ENCODE results near the gene CD1D.

CD1D gene

DNA sequence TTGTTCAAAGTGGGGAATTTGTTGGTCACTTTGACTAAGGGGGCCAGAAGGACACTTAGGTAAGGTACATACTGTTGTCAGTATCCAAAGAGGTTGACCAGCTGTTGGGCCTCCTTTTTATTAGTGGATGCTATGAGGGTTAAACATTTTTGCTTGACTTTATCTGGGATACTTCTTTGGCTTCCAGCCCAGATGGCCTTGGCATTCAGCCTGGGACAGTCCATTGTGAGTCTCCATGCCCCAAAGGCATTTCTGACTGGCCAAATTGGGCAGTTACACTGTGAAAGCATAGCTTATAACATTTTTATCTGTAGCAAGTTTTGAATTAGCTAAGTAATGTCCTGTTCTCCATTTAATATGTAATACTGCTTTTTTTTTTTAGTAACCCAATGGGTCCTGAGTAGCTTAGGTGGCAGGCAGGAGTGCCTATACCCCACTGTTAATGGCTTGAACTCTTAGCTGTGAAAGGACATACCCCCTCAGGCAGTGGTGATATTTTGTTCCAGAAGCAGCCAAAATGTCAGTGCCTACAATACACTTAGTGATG, 35.4 kb upstream of the CD1D start:
- no peak for TF ChIP-seq GLIS3 (CRISPR knock-in tag; IDR thresholded peaks at IDR 0.05)
- TF ChIP-seq CSDC2 (CRISPR knock-in tag; IDR thresholded peaks at IDR 0.05): no peak
- no peak for TF ChIP-seq ZFP30 (CRISPR knock-in tag; IDR thresholded peaks at IDR 0.05)
- TF ChIP-seq, protein P1, sequence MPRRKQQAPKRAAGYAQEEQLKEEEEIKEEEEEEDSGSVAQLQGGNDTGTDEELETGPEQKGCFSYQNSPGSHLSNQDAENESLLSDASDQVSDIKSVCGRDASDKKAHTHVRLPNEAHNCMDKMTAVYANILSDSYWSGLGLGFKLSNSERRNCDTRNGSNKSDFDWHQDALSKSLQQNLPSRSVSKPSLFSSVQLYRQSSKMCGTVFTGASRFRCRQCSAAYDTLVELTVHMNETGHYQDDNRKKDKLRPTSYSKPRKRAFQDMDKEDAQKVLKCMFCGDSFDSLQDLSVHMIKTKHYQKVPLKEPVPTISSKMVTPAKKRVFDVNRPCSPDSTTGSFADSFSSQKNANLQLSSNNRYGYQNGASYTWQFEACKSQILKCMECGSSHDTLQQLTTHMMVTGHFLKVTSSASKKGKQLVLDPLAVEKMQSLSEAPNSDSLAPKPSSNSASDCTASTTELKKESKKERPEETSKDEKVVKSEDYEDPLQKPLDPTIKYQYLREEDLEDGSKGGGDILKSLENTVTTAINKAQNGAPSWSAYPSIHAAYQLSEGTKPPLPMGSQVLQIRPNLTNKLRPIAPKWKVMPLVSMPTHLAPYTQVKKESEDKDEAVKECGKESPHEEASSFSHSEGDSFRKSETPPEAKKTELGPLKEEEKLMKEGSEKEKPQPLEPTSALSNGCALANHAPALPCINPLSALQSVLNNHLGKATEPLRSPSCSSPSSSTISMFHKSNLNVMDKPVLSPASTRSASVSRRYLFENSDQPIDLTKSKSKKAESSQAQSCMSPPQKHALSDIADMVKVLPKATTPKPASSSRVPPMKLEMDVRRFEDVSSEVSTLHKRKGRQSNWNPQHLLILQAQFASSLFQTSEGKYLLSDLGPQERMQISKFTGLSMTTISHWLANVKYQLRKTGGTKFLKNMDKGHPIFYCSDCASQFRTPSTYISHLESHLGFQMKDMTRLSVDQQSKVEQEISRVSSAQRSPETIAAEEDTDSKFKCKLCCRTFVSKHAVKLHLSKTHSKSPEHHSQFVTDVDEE (CRISPR knock-in tag; IDR thresholded peaks at IDR 0.05): no peak
- no peak for TF ChIP-seq OSR1 (CRISPR knock-in tag; IDR thresholded peaks at IDR 0.05)
- no peak for TF ChIP-seq TCF4 (CRISPR knock-in tag; IDR thresholded peaks at IDR 0.05; ENCODE audit: borderline replicate concordance)
- TF ChIP-seq, protein P2, sequence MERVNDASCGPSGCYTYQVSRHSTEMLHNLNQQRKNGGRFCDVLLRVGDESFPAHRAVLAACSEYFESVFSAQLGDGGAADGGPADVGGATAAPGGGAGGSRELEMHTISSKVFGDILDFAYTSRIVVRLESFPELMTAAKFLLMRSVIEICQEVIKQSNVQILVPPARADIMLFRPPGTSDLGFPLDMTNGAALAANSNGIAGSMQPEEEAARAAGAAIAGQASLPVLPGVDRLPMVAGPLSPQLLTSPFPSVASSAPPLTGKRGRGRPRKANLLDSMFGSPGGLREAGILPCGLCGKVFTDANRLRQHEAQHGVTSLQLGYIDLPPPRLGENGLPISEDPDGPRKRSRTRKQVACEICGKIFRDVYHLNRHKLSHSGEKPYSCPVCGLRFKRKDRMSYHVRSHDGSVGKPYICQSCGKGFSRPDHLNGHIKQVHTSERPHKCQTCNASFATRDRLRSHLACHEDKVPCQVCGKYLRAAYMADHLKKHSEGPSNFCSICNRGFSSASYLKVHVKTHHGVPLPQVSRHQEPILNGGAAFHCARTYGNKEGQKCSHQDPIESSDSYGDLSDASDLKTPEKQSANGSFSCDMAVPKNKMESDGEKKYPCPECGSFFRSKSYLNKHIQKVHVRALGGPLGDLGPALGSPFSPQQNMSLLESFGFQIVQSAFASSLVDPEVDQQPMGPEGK (CRISPR knock-in tag; IDR thresholded peaks at IDR 0.05; ENCODE audit: borderline replicate concordance): no peak
- TF ChIP-seq, protein P3, sequence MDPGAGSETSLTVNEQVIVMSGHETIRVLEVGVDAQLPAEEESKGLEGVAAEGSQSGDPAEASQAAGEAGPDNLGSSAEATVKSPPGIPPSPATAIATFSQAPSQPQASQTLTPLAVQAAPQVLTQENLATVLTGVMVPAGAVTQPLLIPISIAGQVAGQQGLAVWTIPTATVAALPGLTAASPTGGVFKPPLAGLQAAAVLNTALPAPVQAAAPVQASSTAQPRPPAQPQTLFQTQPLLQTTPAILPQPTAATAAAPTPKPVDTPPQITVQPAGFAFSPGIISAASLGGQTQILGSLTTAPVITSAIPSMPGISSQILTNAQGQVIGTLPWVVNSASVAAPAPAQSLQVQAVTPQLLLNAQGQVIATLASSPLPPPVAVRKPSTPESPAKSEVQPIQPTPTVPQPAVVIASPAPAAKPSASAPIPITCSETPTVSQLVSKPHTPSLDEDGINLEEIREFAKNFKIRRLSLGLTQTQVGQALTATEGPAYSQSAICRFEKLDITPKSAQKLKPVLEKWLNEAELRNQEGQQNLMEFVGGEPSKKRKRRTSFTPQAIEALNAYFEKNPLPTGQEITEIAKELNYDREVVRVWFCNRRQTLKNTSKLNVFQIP (CRISPR knock-in tag; IDR thresholded peaks at IDR 0.05; ENCODE audit: borderline replicate concordance, low read depth): no peak

DNA sequence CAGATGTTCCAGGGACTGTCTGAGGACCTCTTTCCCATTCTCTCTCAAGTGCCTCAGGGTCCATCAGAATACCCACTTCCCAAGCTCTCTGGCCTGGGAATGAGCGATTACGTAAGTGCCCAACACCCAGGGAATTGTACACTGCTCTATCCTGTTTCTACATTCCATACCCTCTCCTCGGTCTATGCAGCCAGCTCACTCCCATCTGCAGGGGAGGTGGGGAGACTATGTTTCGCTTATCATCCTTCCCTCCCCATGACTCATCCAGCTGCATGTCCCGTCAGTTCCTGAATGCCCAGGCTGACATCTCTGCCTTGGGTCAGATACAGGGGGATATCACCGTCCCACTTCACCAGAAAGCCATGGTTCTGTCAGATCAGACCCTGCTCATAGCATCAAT, 34.5 kb upstream of the CD1D start:
- TF ChIP-seq TCF4 (CRISPR knock-in tag; IDR thresholded peaks at IDR 0.05; ENCODE audit: borderline replicate concordance): no peak
- TF ChIP-seq, protein P4, sequence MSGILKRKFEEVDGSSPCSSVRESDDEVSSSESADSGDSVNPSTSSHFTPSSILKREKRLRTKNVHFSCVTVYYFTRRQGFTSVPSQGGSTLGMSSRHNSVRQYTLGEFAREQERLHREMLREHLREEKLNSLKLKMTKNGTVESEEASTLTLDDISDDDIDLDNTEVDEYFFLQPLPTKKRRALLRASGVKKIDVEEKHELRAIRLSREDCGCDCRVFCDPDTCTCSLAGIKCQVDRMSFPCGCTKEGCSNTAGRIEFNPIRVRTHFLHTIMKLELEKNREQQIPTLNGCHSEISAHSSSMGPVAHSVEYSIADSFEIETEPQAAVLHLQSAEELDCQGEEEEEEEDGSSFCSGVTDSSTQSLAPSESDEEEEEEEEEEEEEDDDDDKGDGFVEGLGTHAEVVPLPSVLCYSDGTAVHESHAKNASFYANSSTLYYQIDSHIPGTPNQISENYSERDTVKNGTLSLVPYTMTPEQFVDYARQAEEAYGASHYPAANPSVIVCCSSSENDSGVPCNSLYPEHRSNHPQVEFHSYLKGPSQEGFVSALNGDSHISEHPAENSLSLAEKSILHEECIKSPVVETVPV (CRISPR knock-in tag; IDR thresholded peaks at IDR 0.05): no peak
- no peak for TF ChIP-seq ZNF565 (CRISPR knock-in tag; conservative IDR thresholded peaks at IDR 0.05; ENCODE audit: low read depth)
- no peak for TF ChIP-seq PPARA (CRISPR knock-in tag; IDR thresholded peaks at IDR 0.05; ENCODE audit: borderline replicate concordance)
- no peak for TF ChIP-seq ZNF8 (CRISPR knock-in tag; IDR thresholded peaks at IDR 0.05)
- TF ChIP-seq, protein P2 (CRISPR knock-in tag; IDR thresholded peaks at IDR 0.05; ENCODE audit: borderline replicate concordance): no peak
- TF ChIP-seq, protein P5, sequence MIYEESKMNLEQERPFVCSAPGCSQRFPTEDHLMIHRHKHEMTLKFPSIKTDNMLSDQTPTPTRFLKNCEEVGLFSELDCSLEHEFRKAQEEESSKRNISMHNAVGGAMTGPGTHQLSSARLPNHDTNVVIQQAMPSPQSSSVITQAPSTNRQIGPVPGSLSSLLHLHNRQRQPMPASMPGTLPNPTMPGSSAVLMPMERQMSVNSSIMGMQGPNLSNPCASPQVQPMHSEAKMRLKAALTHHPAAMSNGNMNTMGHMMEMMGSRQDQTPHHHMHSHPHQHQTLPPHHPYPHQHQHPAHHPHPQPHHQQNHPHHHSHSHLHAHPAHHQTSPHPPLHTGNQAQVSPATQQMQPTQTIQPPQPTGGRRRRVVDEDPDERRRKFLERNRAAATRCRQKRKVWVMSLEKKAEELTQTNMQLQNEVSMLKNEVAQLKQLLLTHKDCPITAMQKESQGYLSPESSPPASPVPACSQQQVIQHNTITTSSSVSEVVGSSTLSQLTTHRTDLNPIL (CRISPR knock-in tag; IDR thresholded peaks at IDR 0.05; ENCODE audit: low read depth): no peak
- TF ChIP-seq OSR1 (CRISPR knock-in tag; IDR thresholded peaks at IDR 0.05): no peak
- TF ChIP-seq ISL1 (CRISPR knock-in tag; IDR thresholded peaks at IDR 0.05): no peak
- no peak for TF ChIP-seq ESRRG (CRISPR knock-in tag; IDR thresholded peaks at IDR 0.05)
- TF ChIP-seq GLIS3 (CRISPR knock-in tag; IDR thresholded peaks at IDR 0.05): no peak
- TF ChIP-seq BACH2 (CRISPR knock-in tag; IDR thresholded peaks at IDR 0.05; ENCODE audit: borderline replicate concordance): no peak
- no peak for TF ChIP-seq TOX (CRISPR knock-in tag; IDR thresholded peaks at IDR 0.05; ENCODE audit: borderline replicate concordance)
- no peak for TF ChIP-seq ZNF70 (CRISPR knock-in tag; IDR thresholded peaks at IDR 0.05)
- TF ChIP-seq ARNTL (CRISPR knock-in tag; IDR thresholded peaks at IDR 0.05; ENCODE audit: borderline replicate concordance, low read depth): no peak
- TF ChIP-seq, protein P3 (CRISPR knock-in tag; IDR thresholded peaks at IDR 0.05; ENCODE audit: borderline replicate concordance, low read depth): no peak
- no peak for TF ChIP-seq RARB (CRISPR knock-in tag; IDR thresholded peaks at IDR 0.05)
- TF ChIP-seq ZFP30 (CRISPR knock-in tag; IDR thresholded peaks at IDR 0.05): no peak
- no peak for TF ChIP-seq CSDC2 (CRISPR knock-in tag; IDR thresholded peaks at IDR 0.05)
- ATAC-seq: no peak

More for the DNA sequence above, 35.4 kb upstream of the CD1D start:
- peak; percentile 40 for ATAC-seq

All from SK-N-SH treated with all-trans-retinoic acid at 6 μM for 48 hours (cell line).